Measurements from ENCODE around the gene TMEM243. TPM values are rescaled to one million over a fixed set of nuclear protein-coding genes. Genes with fewer than 3 reads are reported as not detected.

TMEM243 gene
- total and polyA plus RNA-seq, 2 of the 13 experiments (the other 11 are each of a cell fraction or from before 2014, with no cell fraction given) = 25.1 to 31.2 TPM

DNA sequence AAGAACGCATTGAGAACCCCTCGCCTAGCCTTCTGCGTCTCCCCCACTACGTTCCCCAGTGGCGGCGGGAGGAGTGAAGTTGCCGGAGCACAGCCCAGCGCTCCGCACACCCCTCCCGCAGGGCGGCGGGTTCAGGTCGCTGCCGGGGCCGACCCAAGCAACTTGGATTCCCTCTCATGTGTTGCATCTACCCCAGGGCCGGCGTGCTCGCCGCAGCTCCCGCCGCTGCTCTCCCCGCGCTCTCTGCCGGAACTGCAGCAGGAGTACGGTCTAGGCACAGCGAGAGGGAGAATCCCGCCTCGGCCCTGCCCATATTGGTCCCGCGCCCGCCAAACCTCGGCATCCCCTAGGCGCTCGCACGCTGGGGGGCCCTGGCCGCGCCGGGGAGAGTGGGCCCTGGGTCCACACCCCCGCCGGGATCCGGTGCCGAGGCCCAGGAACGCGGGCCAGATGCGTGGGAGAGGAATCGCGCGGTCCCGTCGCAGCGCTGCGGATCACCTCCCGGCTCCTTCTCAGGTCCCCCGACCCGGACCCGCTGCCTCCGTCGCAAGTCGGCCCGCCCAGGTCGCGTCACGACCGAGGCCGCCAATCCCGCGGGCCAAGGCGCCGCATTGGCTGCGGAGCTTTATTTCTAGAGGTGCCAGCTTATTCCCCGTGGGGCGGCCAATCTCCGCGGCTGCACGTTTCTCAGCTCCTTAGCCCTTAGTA is 648 bp upstream of the TMEM243 start (continued):
- TF ChIP-seq ARNT2 (CRISPR knock-in tag; IDR thresholded peaks at IDR 0.05; ENCODE audit: low read depth) (0 out of 2 replicates have a peak, but pooled peaks have one; percentile 18), IKZF4 (CRISPR knock-in tag; IDR thresholded peaks at IDR 0.05; ENCODE audit: borderline replicate concordance, low read depth, not compliant biosample characterization) (no peak), WIZ (CRISPR knock-in tag; IDR thresholded peaks at IDR 0.05) (no peak), HIVEP1 (CRISPR knock-in tag; IDR thresholded peaks at IDR 0.05) (0 out of 2 replicates have a peak, but pooled peaks have one; percentile 43), RXRA (CRISPR knock-in tag; IDR thresholded peaks at IDR 0.05) (peak; percentile 33; the same call in 1 of the 2 replicates), HMG20B (CRISPR knock-in tag; conservative IDR thresholded peaks at IDR 0.05) (peak; percentile 97)
- TF ChIP-seq, protein P1, sequence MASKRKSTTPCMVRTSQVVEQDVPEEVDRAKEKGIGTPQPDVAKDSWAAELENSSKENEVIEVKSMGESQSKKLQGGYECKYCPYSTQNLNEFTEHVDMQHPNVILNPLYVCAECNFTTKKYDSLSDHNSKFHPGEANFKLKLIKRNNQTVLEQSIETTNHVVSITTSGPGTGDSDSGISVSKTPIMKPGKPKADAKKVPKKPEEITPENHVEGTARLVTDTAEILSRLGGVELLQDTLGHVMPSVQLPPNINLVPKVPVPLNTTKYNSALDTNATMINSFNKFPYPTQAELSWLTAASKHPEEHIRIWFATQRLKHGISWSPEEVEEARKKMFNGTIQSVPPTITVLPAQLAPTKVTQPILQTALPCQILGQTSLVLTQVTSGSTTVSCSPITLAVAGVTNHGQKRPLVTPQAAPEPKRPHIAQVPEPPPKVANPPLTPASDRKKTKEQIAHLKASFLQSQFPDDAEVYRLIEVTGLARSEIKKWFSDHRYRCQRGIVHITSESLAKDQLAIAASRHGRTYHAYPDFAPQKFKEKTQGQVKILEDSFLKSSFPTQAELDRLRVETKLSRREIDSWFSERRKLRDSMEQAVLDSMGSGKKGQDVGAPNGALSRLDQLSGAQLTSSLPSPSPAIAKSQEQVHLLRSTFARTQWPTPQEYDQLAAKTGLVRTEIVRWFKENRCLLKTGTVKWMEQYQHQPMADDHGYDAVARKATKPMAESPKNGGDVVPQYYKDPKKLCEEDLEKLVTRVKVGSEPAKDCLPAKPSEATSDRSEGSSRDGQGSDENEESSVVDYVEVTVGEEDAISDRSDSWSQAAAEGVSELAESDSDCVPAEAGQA (IDR thresholded peaks at IDR 0.05; ENCODE audit: low read depth) = no peak
- TF ChIP-seq, protein P1 (CRISPR knock-in tag; IDR thresholded peaks at IDR 0.05; ENCODE audit: borderline replicate concordance) = no peak
- TF ChIP-seq, protein P2, sequence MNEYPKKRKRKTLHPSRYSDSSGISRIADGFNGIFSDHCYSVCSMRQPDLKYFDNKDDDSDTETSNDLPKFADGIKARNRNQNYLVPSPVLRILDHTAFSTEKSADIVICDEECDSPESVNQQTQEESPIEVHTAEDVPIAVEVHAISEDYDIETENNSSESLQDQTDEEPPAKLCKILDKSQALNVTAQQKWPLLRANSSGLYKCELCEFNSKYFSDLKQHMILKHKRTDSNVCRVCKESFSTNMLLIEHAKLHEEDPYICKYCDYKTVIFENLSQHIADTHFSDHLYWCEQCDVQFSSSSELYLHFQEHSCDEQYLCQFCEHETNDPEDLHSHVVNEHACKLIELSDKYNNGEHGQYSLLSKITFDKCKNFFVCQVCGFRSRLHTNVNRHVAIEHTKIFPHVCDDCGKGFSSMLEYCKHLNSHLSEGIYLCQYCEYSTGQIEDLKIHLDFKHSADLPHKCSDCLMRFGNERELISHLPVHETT (CRISPR knock-in tag; conservative IDR thresholded peaks at IDR 0.05) = 0 out of 2 replicates have a peak, but pooled peaks have one; percentile 5
- TF ChIP-seq, protein P3, sequence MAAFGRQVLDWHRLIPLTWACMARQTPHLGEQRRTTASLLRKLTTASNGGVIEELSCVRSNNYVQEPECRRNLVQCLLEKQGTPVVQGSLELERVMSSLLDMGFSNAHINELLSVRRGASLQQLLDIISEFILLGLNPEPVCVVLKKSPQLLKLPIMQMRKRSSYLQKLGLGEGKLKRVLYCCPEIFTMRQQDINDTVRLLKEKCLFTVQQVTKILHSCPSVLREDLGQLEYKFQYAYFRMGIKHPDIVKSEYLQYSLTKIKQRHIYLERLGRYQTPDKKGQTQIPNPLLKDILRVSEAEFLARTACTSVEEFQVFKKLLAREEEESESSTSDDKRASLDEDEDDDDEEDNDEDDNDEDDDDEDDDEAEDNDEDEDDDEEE (CRISPR knock-in tag; IDR thresholded peaks at IDR 0.05) = peak; percentile 31; the same call in 1 of the 2 replicates
